Medulla oblongata (tissue), 1 donor: Measurements from ENCODE around the gene SLC29A2.
A peak's percentile ranks its signal among the peaks of the same experiment; 100 is the strongest.

Experiments used
- DNase-seq: peaks from one replicate; pipeline ENCODE4 v3.0.0-alpha.2; 2015; ENCODE audit errors: extremely low spot score

Gene SLC29A2

GRCh38 chr11:66347425-66348276, 23.9 kb downstream of the SLC29A2 start, which contains the start of gene B4GAT1:
Gene B4GAT1 (minus strand): TSS chr11:66347629. CDS start chr11:66347545, 84 bp downstream.
- DNase-seq, result peak; percentile 93

- DNase-seq, result no peak
Observed at GRCh38 chr11:66346476-66347424, 24.8 kb downstream of the SLC29A2 start.

GRCh38 chr11:66345316-66345649, 26.3 kb downstream of the SLC29A2 start:
- DNase-seq, result no peak

DNA sequence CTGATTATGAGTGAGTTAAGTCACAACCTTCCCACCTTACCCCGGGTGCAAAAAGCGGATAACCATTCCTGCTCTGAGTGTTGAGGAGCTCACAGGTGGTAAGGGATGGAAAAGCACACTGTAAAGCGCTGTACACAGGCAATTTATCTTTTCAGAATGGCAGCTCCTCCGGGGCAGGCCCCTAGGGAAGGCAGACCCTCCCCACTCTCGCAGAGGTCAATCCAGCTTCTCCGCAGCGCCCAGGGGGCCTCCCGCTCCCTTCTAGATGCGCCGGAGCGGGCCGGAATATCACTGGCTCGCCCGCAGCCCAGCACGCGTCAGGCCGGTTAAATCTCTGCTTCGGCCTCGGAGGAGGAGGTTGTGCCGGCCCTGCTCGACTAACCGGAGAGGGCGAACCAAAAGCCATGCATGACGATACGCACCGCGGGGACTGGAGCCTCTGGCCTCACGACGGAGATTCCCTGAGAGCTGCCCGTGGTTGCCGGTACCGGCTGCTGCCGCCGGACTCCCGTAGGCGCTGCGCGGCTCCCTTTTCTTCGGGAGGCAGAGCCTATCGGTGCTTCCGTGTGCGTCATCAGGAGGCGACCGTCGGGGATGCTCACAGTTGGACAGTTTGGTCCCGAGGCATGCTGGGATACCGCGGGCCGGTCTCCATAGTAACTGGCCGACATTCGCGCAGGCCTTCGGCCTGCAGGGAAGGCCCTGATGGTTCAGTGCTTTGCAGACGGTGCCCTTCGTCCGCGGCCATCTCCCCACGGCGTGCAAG, 26.8 kb downstream of the SLC29A2 start, which contains the start of gene BRMS1:
Gene BRMS1 (minus strand): TSS at position 555 of the 766 bp plus-strand sequence. CDS start 2,870 bp downstream, outside the sequence.
- peak; percentile 97 for DNase-seq

DNA sequence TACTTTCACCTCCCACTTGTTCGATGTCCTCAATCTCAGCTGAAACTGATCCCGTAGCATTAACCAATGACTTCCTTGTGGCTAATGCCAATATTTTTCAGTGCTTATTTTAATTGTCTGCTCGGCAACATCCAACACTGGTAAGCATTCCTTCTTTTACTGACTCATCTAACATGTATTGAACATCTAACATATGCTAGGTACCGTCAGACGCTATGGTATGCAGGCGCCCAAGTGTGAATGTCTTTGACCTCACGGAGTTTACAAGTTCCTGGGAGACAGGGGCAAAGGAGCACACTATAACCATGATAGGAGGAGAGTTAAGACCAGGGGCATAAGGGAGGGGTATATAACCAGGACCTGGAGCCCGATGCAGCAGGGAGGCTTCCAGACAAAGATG, 28.4 kb downstream of the SLC29A2 start:
- no peak for DNase-seq

DNA sequence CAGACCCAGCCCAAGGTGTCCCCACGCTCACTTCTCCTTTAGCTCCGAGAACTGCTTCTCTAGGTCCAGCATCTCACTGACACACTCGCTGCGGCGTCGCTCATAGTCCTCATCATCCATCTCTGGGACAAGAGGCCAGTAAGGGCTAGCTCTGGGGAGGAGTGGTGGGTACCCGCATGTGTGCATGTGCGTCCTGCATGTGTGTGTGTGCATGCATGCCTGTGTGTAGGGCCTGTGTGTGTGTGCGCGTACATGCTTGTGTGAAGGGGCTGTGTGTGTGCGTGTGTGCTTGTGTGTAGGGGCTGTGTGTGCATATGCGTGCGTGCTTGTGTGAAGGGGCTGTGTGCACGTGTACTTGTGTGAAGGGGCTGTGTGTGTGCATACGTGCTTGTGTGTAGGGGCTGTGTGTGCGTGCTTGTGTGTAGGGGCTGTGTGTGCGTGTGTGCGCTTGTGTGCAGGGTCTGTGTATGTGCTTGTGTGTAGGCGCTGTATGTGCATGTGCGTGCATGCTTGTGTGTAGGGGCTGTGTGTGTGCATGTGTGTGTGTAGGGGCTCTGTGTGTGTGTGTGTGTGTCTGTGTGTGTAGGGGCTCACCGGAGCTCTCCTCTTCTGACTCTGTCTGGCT, 29.9 kb downstream of the SLC29A2 start:
- DNase-seq, result no peak

GRCh38 chr11:66340596-66341501, 30.7 kb downstream of the SLC29A2 start:
- DNase-seq, result no peak

- no peak for DNase-seq
Observed at GRCh38 chr11:66339686-66340483, 31.7 kb downstream of the SLC29A2 start.

DNA sequence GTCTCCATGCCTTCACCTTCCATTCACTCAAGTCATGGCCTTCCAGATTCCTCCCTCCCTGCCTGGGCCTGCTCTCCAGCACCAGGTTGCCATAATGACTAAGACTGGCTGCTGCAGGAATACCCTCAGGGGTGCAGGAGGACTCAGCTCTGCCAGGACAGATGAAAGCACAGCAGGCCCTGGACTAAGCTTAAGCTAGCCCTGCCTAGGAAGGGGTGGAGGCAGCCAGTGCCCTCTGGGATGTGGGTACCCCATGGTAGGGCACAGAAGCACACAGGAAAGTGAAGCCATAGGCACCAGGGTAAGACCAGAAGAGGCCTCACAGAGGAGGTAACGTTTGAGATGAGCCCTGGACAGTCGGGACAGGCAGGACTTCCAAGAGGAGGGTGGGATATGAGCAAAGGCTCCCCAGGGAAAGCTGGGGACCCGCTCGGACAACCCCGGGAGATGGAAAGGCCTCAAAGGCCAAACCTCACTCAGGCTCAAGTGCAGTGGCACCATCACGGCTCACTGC, 32.3 kb downstream of the SLC29A2 start:
- no peak for DNase-seq

- no peak for DNase-seq
Observed at GRCh38 chr11:66338276-66339161, 33.0 kb downstream of the SLC29A2 start.

- no peak for DNase-seq
Observed at GRCh38 chr11:66337103-66337899, 34.3 kb downstream of the SLC29A2 start.

GRCh38 chr11:66336234-66337102, 35.1 kb downstream of the SLC29A2 start, which contains the start of gene RIN1:
Gene RIN1 (minus strand): TSS chr11:66336434. CDS start chr11:66336402, 32 bp downstream.
- peak; percentile 23 for DNase-seq

- DNase-seq, result no peak
Observed at GRCh38 chr11:66335531-66336233, 35.9 kb downstream of the SLC29A2 start.

DNA sequence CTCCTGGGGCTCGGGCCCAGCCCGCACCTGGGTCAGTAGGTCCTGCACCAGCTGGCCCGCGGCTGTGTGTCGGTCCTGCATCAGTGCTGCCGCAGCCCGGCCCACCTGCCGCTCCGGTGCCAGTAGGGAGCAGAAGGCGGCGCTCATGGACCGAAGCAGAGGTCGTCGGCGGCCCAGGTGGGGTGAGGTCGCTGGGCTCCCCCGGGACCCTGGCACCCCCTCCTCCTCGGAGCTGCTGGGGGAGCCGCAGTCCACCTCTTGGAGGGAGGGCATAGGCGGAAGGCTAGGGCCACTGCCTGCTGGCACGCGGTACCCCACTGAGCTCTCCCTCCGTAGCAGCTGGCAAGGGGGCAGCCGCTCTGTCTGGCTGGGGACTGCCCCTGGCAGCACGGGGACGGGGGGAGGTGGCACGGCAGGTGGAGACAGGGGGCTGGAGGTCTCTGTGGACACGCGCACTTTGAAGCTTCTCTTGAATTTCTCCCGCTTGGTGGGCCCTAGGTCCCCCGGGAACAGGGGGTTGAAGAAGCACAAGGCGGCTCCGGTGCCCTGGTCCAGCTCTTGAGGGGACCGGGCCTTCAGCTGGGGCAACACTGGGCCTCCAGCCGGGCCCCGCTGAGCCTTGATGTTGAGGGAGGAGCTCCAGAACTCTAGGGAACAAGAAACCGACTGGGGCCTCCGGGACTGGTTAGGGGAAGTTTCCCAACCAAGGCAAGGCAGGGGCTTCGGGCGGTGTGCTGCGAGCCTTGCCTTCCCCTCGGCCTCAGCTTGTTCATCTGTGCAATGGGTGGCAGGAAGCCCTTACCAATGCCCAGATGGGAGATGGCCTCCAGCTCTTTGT, 36.7 kb downstream of the SLC29A2 start:
- no peak for DNase-seq
